Stimulated activated CD4-positive, alpha-beta T cell treated with anti-CD3 and anti-CD28 coated beads, Interleukin-1b, Interleukin-23, amount 100 ng/mL, for 1 hour (primary cell): ENCODE measurements around the gene ANKRD11.
"Not testable (repeated sequence)": the region's sequence is repeated elsewhere in the genome, so short reads cannot be mapped to it uniquely, and the experiment has no call there.

ENCODE experiments used
- DNase-seq, 2 donors: peaks; one replicate each; pipeline ENCODE4 v3.0.0-alpha.2; 2020; ENCODE audit warnings: low read depth in 2 of 2

The ANKRD11 gene

DNA sequence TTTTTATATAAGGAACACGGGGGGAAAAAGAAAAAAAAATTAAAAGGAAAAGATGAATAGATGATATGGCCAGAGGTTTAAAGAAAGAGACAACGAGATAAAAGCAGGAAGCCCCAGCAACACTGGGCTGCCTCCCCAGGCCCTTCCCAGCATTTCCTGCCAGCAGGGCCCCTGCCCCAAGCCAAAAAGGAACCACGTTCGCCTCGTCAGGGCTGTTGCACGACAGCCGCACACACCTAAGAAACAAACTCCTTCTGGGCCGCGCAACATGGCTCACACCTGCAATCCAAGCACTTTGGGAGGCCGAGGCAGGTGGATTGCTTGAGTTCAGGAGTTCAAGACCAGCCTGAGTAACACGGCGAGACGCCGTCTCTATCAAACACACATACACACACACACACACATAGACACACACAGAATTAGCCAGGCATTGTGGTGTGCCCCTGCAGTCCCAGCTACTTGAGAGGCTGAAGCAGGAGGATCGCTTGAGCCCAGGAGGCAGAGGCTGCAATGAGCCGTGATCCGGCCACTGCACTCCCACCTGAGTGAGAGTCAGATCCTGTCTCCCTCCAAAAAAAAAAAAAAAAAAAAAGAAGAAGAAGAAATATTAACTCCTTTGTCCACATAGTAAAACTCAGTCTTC lies 83.0 kb downstream of the ANKRD11 start:
- DNase-seq, result no peak

DNA sequence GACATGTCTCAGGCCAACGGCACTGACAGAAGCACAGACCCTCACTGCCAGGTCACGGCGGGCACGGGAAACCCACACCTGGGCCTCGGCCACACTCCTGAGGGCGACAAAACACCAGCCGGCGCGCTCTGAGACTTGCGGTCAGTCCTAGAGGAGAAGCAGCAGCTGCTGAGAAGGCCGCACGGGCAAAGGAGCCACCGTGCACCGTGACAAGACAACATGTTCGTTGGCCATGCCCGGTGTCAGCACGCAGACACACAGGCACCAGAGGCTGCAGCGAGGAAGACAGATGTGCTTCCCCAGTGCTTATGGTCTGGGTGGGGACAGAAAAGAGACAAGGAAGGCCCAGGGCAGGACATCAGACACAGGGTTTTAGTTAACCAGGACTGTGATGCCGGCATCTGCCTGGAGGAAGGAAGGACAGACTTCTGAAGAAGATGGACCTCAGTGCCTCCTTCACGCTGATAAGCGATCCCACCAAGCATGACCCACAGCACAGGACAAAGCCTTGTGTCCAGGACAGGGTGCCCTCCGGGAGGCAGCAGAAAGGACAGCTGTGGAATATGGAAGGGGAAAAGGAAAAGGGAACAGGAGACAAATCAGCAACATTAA lies 84.0 kb downstream of the ANKRD11 start:
- DNase-seq, result no peak

DNA sequence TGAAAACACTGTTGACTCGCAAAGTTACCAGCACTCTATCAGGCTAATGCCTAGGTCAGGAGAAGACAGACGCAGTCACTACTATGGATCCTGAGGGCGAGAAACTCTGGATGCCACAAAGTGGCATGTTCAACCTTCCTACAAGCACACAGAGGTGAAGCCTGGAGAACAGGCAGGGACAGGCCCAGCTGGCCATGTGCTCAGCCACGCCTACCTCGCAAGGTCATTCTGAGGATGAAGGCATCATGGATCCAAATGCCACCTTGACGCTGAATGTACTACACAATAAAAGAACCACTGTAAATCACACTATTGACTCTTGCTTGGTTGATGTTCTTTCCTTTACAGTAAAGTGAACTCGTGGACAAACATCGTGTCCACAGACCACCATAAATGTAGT lies 85.8 kb downstream of the ANKRD11 start:
- DNase-seq, result no peak

DNA sequence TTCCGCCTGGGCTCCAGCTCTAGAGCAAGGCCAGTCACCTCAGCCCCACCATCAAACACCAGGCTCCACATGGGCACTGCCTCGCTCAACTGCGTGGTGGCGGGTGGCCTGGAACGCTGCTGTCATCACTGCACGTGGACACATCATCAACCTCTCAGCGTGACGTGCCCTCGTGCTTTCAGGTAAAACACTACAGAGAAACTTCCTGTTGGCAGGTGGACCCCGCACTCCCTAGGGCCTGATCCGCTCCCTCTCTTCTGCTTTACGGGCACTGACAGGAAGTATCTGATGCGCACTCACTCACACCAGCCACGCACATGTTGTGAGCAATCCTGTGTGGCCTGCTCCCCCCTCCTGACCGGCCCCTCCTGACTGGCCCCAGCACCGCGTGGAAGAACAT lies 87.4 kb downstream of the ANKRD11 start:
- no peak for DNase-seq

DNA sequence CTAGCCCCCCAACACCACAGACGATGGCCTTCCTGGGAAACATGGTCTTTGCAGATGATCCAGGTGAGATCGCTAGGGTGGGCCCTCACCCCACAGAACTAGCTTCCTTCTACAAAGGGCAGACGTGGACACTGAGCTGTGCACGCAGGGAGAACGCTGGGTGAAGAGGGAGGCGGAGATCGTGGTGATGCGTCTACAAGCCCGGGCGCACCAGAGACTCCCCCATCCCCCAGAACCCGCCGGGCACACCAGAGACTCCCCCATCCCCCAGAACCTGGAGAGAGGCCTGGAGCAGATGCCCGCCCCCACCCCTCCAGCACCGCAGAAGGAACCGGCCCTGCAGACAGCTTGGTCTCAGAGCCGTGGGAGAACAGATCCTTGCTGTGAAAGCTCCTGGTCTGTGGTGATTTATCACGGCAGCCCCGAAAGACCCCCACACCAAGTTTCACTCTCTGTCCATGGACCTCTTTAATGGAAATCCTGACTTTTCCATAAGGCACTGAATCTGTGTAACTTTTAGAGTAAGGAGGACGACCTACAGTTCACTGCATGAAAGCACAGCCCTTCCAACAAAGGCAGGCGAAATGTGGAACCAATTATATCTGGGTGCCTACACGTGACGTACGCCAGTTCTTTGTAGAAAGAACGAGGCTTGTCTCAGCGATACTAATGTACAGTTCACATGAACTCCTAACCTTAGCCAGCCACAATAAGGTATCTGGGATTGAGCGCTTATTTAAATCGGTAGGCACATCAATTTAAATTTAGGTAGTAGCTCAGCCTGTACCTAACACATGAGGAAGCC lies 88.5 kb downstream of the ANKRD11 start:
- DNase-seq, result no peak

DNA sequence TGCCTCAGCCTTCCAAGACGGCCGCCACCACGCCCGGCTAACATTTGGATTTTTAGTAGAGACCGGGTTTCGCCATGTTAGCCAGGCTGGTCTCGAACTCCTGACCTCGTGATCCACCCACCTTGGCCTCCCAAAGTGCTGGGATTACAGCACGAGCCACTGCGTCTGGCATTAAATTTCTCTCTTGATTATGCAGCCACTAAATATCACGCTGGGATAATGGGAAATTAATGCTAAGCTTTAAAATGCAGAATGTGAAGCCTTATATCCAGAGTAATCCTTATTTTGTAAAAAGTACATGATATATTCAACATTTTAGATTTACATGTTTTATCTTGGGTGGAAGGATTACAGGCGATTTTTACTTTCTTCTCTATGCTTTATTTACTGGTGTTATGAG lies 89.2 kb downstream of the ANKRD11 start:
- no peak for DNase-seq

DNA sequence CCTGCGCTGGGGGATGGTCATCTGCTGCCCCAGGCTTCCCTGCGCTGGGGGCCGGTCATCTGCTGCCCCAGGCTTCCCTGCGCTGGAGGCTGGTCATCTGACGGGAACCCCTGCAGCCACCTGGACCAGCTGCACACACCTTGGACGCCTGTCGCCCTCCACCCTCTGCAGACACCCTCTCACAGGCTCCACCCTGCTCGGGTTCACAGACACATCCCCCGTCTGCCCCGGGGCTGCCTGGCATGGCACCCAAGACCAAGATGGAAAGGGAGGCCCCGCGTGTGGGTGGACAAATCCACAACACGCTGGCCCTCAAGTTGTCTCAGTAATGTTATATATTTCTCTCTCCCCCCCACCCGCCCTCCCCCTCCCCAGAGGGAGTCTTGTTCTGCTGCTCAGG lies 89.6 kb downstream of the ANKRD11 start:
- no peak for DNase-seq

DNA sequence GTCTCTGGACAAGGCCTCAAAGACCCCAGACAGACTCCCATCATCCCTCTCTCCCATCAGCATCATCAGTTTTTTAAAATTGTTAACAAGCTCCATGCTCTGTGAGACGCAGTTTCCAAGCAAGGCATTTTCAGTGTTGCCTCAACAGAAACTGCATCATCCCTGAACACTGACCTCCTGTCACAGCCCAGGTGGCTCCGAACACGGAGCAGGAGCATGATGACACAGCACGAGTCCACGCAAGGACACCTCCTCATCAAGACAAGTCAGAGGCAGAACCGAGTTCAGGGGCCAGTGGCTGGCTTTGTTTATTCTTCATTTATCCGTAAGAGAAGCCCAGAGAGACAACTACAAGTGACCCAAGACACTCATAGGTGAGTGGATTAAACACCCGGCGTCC lies 91.4 kb downstream of the ANKRD11 start:
- DNase-seq, result no peak

DNA sequence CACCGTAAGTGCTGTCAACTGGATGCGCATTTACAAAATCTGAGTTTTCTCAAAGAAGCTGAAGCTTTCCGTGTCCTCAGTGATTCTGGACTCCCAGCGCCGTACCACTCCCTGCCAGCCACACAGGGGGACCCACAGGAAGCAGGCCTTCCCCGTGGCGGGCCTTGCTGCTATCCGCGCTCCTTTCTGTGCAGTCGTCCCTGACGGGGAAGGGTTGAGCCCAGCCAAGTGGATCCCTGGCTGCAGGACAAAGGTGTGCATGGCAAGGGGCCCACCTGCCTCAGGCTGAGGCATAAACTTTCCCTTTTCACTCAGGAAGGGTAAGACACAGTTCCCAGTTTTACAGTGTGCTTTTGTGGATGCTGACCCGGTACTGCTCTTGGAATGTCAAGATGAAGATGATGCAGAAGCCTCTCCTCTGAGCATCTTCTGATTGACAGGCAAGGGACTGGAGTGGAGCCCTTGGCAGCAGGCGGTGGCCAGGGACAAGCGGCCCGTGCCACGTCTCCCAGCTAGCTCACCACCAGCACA lies 93.0 kb downstream of the ANKRD11 start:
- DNase-seq, result no peak

DNA sequence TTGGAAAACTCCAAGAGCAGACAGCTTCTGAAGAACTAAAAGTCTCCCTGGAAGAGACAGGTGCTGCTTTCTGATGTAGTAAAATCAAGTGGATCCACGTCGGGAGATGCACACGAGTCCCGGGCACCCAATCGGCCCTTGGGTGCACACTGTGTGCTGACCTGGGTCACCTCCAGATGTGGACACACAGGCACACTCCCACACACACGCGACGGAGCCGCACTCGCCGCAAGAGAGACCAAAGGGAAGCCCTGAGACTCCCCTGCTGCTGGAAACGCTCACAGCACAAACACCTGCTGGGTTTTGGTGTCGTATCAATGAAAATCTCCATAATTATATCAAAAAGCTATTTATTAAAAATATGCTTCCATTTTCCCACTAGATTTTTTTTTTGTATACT lies 94.2 kb downstream of the ANKRD11 start:
- DNase-seq, result no peak

DNA sequence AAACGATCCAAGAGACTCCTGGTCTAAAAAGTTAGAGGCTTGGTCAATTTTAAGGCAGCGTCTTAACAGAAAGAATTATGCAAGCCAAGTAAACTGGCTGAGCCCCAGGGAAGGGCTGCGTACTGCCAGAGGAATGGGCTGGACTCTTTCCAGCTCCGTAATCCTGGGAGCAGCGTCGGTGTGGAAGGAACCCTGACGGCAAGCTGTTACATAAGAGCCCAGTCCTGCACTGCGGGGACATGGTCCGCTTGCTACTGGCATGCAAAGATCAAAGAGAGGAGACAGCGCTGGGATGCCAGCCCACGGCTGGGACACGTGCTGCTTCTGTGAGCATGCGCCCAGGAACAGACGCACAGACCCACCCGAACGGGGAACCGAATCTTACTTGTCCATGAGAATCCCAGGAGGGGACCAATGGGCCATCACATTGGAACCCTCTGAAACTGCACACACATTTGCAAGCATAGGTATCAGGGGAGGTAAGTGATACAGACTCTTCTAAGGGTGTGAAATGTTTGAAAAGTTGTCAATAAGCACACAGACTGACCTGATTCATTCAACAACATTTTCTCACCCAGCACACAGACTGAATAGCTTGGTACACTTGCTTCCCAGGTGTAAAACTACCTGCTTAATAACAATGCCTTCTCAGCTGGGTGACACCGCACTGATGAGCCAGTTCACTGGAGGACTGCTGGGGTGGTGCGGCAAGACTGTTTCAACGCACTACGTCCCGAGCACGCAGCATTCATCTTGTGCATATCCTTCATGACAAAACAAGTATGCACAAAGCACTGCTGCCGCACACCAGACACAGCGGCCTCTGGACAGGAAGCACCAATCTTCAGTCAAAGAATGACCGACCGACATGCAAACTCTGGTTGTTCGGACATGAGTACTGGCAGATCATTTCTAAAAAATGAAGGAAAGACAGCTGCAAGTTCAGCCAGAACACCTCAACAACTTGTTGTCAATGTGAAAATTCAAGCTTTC lies 94.9 kb downstream of the ANKRD11 start:
- no peak for DNase-seq

DNA sequence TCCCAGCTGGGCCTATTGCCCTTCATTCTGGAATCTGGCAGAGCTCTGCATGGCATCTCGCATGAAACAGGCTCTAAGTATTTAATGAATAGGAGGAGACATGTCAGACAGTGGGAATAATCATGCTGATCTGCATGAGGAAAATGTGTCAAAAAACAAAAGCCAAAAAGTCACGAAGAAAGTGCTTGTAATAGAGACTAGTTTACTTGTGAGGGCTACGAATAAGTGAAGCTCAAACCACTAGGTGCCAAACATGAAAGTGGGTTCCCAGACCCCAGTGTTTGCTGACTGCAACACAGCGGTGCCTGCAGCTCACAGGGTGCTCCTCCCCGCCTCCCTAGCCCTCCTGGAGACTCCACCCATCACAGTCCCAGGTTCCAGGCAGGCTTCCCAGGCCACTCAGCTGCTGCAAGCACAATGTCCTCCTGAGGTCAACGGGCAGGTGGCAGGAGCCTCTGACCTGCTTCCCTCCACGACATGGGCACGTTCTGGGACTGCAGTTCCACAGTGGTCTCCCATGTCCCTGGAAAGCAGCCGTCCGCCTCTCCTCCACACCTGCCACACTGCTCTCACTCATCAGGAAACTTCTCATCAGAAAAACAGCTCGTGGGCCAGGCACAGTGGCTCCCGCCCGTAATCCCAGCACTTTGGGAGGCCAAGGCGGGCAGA lies 96.5 kb downstream of the ANKRD11 start:
- DNase-seq, result no peak

DNA sequence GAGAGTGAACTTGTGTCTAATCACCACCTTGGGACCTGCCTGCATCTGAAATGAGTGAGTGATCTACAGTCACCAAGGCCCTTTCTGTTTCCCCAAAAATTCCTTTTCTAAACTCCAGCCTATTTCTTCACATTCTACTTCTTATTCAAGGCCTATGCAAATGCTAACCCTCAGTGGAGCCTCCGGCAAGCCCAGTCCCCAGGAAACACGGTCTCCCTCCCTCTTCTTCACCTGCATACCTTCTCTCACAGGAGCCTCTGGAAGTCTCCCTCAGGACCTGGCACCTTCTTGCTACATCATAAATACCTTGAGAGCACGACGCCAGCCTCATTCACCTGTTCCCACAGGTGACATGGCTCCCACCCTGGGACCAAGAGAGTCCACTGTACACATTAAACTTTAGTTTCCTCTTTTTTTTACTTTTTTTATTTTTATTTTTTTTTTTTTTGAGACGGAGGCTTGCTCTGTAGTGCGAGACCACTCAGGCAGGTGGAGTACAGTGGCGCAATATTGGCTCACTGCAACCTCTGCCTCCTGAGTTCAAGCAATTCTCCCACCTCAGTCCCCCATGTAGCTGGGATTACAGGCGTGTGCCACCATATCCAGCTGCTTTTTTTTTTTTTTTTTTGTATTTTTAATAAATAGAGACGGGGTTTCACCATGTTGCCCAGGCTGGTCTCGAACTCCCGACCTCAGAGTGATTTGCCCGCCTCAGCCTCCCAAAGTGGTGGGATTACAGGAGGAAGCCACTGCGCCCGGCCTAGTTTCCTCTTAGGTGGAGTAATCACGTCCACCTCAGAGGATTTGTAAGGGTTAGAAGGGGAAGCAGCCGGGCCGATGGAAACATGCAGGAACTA lies 97.3 kb downstream of the ANKRD11 start:
- no peak for DNase-seq

DNA sequence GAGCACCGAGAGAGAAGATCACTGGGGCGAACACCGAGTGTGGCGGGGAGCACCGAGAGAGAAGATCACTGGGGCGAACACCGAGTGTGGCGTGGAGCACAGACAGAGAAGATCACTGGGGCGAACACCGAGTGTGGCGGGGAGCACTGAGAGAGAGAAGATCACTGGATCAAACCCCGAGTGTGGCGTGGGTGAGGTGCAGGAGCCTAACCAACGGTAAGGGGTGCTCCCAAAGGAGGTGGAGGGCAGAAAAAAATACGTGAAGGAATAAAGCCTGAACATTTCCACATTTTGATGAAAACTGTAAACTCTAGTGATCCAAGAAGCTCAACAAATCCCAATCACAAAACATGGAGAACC lies 100.2 kb downstream of the ANKRD11 start:
- not testable (repeated sequence) for DNase-seq

DNA sequence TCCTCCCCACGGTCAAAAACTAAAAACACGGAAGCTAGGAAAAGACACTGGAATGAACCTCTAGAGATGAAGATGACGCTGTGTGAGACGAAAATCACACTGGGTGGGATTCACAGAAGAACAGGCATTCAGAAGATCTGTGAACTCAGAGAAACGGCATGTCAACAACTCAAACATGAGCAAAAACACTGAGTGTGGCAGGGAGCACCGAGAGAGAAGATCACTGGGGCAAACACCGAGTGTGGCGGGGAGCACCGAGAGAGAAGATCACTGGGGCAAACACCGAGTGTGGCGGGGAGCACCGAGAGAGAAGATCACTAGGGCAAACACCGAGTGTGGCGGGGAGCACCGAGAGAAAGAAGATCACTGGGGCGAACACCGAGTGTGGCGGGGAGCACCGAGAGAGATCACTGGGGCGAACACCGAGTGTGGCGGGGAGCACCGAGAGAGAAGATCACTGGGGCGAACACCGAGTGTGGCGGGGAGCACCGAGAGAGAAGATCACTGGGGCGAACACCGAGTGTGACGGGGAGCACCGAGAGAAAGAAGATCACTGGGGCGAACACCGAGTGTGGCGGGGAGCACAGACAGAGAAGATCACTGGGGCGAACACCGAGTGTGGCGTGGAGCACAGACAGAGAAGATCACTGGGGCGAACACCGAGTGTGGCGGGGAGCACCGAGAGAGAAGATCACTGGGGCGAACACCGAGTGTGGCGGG lies 100.7 kb downstream of the ANKRD11 start:
- not testable (repeated sequence) for DNase-seq

DNA sequence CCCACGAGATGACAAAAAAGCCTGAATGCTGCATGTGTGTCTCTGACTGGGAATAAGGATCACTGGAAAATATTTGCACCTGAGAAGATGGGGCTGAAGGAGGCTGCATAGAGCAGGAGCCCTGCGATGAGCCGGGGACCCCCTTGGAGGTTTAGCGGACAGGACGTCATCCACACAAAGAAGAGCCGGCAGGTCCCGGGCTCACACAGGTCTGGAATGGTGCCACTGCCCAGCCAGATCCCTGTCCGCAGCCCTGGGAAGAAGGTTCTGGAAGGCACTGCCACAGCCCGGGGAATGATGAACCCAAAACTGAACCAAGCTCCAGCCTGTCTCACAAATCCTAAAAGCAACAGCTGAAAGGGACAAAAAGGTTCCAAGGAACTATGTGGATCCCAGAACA lies 101.8 kb downstream of the ANKRD11 start:
- DNase-seq, result no peak

DNA sequence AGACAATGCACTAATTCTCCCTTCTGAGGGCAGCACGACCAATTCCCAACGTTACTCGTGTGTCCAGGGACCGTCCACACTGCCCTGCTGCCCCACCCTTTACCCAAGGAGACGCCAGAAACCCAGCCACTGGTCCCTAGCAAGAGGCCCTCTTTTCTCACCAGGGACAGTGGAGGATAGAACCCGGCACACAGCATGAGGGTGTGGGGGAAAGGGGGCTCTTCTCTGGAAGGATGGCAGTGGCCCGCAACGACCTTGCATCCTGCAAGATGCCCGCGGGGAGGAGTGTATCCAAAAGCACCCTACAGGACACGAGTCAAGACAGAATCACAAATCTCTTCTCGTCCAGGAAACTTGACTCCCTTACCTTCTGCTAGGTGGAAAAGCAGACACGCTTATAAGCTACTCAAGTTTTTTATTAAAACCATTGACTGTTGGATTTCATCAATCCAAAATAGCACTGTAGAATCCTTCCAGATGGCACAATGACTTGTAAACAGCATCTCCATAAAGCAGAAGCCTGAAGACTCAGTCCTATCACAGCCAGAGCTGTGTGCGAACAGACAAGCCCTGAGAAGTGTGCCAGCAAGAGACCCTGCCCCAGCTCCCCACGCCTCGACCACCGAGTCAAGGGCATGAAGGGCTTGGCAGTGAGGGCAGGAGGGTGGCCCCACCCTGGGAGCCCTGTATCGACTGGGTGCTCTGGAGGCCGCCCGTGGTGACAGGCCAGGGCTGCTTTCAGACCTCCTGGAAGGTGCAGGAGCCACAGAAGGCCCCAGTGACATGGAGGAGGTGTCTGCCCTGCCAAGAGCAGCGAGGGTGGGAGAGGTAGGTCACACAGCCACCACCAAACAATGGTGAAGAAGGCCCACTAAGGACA lies 103.8 kb downstream of the ANKRD11 start:
- no peak for DNase-seq

DNA sequence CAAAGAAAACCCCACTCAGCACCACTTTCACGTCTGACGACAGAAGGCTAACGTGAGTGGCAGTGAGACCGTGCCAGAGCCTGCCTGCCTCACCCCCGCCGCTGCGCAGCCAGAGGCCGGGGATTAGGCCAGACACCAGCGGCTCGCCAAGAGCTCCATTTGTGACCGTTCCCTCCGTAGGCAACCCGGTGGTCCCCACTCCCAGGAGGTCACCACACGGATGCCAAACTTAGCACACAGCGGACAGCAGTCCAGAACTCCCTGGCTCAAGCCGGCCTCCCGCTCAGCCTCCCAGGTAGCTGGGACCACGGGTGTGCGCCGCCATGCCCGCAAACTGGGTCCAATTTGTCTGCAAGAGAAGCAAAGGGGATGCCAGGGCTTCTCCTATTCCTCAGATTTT lies 104.6 kb downstream of the ANKRD11 start:
- no peak for DNase-seq

DNA sequence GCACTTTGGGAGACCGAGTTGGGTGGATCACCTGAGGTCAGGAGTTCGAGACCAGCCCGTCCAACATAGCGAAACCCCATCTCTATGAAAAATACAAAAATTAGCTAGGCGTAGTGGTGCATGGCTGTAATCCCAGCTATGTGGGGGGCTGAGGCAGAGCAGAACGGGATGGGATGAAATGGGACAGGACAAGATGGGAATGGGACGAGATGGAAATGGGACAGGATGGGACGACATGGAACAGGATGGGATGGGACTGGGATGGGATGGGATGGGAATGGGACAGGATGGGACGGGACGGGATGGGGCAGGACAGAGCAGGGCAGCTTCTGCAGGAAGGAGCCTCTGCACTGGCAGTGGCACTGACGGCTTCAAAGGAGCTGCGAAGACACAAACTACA lies 106.1 kb downstream of the ANKRD11 start:
- DNase-seq, result no peak
